CD4-positive, alpha-beta T cell treated with Interleukin-10 for 1 hour (primary cell): ENCODE results near the gene MAD2L1.

Experiments used
- DNase-seq: peaks from one replicate; pipeline ENCODE4 v3.0.0-alpha.2; 2020

Gene MAD2L1

DNA sequence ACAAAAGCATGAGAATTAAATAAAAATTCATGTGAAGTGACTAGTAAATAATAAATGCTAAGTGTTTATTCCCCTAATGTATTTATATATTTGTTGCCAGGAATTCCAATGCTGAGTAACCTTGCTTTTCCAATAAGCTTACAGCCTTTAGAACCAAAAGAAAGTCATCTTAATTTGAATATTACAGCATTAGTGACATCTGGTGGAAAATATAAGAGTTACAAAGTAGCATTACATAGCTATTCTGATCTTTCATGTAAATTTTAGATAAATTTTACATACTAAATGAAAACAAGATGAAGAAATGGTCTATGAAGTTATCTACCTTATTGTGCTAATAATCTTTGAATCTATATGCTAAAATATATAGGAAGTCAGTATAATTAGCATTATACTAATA, 10.4 kb downstream of the MAD2L1 start:
- no peak for DNase-seq

DNA sequence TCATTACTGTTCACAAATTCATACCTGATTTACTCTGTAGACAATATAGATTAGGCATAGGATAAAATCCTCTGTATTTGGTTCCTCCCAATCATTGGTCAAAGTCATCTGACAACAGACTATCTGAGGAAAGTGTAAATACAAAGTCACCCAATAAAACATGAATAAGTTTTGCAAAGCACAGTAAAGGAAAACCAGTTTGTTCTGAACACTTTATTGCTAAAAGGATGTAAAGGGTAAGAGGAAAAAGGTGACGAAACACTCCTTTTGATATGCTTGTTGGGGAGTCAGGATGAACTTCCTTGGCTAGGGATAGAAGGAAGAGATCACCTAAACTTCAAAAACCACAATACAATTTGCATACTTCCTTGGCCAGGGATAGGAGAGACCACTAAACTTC, 10.9 kb downstream of the MAD2L1 start:
- DNase-seq = no peak

DNA sequence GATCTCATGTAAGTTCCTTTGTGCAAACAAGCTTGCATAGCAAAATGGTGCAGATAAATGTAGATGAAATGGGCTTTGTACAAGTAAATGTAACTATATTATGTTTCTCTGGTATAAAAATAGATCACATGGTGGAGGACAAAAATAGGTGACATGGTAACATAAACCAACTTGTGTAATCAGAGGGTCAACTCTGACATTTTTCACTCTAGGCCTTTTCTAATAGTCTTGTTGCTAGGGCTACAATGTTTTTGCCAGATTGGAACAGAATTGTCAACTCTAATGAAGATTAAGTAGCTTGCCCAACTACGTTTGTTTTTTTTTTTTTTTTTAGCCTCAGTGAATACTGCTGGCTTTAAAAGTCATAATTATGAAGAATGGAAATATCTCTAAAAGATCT, 11.5 kb downstream of the MAD2L1 start:
- no peak for DNase-seq

DNA sequence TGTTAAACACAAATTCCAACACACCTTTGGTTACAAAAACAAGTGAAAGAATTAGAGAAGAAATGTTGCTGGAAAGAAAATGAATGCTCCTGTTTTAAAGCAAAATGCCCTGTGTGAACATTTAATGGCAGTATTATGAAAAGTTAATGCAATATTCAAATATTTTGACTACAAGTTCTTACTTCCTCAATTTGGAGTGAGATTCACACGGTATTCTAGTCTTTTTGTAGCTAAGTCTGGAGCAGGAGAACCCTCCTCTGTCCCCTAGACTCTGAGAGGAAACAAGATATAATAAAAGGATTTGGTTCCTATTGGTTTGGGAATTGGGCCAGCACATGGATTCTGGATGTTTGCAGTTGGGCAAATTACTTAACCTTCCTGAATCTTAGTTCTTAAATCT, 12.7 kb downstream of the MAD2L1 start:
- DNase-seq = no peak

DNA sequence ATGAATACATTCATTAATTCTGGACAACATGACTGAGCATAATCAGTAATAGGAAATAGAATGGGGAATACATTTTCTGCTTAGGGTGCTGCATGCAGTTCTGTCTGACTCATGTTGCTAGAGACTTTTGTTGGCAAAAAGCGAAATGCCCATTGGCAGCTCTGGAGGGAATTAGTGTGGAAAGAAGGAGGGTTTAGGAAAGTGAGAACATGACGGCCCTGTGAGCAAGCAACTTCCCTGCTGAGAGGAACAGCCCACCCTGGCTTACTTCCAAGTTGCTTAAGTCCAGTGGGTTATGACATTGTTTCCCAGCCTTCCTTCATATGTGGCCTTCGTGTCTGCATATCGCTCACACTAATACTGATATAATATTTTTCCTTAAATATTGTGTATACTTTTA, 13.8 kb downstream of the MAD2L1 start:
- no peak for DNase-seq

DNA sequence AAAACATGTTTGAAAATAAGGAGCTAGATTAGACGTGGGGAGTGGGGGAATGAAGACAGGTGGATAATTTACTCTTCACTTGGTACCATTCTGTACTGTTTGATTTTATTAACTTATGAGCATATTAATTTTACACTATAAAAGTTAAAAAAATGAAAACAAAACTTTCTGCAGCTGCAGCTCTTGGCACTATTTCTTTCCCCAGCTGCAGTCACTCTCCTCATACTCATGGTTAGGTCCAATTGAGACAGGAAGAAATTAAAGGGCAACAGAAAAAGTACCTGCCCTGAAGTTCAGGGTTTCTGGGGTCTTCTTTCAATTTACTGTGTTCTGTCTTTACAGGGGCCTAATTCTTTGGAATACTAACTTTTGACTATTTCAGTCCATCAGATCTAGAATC, 15.4 kb downstream of the MAD2L1 start:
- no peak for DNase-seq

DNA sequence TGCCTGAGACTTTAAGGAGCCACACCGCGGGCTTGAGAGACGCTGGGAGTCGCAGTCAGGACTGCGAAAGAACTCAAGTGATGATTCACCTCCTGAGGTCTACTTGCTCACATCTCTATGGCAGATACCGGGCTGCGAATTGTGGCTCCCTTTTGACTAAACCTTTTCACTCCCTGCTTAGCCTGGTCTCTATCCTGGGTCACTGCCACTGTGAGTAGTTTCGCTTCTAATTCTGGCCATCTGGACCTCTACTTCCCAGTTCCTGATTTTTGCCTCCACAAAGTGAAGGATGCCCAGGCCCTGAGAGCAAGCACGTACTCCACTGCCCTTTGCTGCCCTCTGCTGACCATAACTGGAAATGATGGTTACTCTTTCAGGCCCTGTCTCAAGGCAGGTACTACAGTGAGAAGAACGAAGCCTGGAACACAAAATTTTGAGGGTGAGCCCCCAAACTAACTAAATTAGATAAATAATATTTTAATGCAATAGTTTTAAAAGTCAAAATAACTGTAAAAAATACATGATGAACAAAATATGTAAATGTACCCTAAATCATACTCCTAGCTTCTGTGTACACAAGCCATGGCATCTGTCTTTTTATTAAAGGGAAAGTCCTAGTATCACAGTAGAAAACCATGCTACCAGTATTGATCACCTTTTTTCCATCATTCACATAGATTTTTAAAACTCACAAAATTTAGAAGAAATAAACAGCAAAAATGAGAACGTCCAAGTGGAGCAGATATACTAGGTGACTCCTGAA, 16.7 kb downstream of the MAD2L1 start:
- peak; percentile 78 for DNase-seq

DNA sequence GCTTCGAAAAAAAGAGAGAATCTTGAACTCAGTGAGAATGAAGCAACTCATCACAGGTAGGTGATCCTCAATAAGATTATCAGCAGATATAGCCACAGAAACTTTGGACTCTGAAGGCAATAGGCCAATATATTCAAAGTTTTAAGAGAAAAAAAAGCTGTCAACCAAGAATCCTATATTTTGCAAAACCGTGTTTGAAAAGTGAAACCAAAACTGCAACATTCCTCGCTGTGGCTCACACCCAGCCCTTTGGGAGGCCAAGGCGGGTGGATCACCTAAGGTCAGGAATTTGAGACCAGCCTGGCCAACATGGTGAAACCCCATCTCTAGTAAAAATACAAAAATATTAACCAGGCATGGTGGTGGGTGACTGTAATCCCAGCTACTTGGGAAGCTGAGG, 22.8 kb downstream of the MAD2L1 start:
- no peak for DNase-seq

DNA sequence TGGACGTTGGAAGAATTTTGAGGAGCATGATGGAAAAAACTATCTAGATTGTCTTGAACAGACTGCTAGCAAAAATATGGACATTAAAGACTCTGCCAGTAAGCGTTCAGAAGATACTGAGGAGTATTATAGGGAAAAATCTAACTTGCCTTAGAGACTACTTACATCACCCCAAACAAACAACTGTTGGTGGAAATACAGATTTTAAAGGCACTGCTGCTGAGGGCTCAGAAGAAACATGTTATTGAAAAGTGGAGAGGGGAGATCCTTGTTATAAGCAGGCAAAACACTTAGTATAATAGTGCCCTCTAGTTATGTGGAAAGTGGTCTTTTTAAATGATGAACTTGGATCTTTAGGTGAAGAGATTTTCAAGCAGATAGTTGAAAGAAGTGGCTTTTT, 29.2 kb downstream of the MAD2L1 start:
- no peak for DNase-seq

DNA sequence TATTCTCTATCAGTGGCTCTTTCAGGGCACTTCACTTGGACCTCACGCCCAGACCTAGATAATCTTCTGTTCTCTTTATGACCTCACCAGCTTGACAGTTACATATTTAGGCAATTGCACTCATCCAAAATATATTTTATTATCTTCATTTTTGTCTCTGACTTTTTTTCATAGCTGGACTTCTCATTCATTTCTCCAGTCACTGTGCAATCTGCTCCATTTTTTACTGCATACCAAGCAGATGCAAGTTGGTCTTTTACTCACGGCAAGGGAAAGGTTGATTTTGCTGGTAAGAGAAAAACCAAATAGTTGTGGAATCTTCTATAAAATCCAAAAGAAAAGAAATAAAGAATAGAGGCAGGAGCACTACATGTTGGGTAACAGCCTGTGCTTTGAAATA, 31.7 kb downstream of the MAD2L1 start:
- DNase-seq = no peak

DNA sequence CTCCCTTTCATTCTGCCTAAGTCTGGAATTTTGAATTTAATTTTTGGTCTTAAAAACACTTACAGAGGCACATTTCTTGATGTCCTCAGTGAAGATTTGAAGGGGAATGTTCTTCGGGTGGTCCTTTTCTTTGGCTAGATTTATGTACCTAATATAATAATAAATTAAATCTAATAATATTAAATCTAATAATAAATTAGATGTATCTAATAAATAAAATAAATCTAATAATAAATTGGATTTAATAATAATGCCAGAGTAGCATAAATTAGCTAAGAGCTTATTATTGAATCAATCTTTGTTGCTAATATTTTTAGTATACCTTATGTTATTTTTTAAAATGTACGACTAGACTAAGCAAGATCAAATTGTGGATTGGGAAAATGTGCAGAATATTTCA, 39.8 kb downstream of the MAD2L1 start:
- no peak for DNase-seq

DNA sequence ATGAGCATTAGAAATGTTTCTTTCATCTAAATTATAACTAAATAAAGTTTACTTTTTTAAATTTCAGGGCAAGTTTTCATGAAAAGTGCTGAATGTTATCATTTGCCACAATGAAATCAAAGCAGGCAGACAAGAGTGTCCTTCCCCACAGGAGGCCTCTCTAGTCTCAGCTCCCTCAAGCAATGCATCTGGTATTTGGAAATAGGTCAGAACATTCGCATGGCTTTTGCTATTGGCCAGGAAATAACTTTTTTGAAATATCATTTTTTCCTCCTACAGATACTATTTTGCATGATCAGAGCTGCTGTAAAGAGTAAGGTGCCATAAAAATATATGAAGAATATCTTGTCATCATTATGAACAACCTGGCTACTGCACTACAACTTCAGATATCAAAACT, 41.1 kb downstream of the MAD2L1 start:
- no peak for DNase-seq

DNA sequence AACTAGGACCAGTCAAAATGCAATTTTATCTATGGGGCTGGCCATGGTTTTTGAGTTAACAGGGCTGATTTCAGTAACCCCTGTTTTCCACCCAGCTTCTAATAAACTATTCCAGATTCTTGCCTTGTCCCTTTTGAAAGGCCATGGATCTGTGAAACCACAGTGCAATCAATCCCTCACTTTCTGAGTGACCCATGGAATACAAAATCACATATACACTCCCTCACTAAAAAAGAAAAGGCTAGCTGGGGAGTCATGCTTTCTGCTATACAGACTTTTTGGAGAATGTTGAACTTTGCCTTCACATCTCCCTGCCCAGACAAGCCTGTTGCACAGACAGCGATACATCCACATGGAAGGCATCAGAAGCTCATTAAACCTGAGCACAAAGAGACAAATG, 47.9 kb downstream of the MAD2L1 start:
- DNase-seq = no peak

DNA sequence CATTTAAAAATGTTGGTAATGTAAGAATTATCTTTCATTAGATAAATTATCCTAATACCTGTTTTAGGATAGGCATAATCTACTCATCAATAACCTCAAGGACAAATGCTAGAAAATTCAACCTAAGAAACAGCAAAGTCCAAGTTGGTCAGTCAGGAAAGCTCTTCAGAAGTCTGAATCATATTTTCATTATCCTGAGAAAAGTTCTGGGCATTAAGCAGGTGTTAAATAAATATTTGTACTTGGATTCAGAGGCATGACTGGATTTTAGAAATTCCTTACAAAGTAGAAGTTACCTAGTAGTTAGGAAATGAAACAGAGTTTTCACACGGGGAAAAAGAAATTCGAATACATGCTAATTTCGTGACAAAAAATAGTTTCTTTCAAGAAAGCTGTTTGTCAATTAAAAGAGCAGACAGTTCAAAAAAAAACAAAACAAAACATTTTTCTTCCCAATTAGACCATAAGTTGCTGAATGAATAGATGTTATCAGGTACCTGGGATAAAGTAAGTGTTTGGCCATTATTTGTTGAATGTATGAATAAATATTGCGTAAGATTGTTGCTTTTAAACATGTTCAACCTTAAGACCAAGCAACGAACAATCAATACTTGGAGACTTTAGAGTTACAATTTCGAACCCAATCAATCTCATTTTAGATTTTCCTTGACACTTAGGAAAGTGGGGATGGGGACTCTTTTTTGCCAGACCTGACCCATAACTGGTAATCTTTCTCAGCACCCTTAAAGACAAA, 48.5 kb downstream of the MAD2L1 start:
- DNase-seq = no peak

DNA sequence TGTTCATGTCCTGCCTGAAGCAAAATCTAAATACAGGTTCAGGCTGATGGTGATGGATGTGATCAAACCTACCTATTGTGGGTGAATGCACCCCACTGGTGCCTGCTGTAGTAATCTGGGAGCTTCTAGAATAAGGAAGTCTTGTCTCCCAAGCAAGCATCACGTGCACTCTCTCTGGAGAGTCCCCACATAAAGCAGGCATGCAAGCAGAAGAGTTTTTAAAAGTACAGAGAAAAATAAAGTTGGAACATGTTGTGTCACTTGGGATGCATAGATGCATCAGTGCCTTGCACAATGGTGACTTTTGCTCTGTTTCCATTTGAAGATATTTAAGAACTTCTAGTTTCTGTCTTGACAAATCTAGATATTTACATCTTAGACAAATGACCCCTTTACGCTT, 54.9 kb downstream of the MAD2L1 start:
- no peak for DNase-seq

DNA sequence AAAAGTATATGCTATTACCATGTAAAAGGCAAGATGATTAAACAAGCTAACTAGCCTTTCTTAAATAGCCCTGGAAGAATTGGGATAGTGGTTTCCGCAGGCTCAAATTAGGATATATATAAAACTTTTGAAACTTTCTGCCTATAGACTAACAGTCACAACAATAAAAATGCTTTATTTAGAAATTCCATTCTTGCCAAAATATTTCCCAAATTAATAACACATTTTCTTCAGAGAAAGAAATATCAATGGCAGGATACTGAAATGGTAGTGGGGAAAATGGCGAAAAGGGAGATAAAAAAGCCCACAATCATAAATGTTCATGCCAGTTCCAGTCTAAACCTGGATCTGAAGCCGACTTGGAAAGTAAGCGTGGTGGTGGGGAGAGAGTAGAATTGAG, 56.0 kb downstream of the MAD2L1 start:
- DNase-seq = no peak

DNA sequence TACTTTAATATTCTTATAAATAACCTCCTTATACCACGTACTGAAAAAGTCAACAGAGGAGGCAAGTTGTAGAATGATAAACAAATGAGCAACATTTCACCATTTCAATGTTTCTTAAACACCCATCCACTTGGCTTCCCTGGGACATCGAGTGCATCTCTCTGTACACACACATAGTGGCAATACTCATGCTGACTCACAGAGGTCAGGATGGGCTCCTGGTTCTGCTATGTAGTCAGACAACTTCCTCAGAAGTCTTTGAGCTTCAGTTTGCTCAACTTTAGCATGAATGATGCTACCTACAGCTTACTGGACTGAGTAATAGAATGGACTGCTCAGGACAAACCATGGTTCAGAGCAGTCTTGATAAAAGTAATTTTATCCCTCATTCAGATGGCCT, 56.9 kb downstream of the MAD2L1 start:
- DNase-seq = no peak

DNA sequence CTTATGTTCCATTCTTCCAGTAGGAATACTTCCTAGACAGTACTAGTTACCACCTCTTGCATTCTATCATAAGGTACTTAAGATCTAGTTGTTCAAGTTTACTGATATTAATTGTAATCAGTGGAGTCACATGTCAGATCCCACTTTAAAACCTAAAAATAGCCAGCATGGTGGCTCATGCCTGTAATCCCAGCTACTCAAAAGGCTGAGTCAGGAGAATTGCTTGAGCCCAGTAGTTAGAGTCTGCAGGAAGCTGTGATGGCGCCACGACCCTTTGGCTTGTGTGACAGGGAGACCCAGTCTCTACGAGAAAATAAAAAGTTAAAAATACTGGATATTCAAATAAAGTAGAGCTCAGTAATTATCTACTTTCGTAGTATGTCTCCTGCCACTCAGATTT, 57.7 kb downstream of the MAD2L1 start:
- DNase-seq = no peak

DNA sequence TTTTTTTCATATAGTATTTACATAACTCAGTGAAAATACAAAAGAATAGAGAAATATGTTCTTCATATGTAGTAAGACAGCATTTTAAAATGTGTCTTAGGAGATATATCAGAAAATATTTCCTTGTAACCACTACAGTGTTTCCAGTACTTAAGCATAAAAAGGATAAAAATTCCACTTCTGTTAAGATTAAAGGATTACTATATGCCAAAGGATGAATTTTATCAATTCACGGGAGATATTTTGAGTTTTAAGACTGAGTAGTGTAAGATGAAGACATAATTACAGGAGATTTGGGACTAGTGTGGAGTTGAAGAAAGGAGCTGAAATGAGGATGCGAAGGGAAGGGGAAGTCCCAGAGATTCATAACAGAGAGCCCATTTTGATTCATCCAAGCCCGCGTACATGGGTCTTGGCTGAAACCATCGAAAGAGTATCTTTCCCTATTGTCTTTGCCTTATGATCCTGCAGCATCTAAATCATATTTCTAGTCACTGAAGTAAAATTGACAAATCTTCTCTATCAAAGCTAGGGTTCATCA, 58.7 kb downstream of the MAD2L1 start:
- no peak for DNase-seq

DNA sequence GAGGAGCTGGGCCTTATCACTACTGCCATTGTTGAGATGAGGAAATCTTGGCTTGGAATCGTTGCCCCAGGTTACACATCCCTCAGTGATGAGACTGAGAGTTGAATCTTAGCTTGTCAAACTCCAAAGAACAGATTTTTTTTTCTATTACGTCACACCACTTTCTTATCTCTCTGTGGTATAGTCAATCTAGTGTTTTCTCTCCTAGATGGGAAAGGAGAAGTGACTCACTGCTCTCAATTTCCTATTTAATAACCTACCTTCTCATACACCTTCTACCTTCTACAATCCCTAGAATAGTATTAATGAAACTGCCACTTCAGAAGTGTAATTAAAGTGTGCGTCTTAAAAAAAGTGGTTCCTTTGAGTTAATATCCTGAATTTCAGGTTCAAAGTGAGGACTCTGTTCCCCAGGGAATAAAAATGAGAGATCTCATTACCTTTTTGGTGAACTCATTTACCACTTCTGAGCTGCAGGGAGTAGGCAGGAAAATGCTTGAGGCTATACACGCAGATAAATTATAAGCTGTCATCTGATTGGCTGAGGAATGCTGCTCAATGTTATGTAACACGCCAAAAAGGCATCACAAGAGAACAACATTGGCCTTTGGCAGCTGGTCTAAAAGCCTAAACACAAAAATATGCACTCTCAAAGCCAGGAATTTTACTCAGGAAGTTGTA, 59.3 kb downstream of the MAD2L1 start:
- no peak for DNase-seq
